Epidermal melanocyte (primary cell): ENCODE data around the gene LATS1.
"Not testable (repeated sequence)": the region's sequence is repeated elsewhere in the genome, so short reads cannot be mapped to it uniquely, and the experiment has no call there.

ENCODE experiments used
- DNase-seq: peaks from one replicate; pipeline ENCODE4 v3.0.0; 2011; ENCODE audit warnings: low spot score; ENCODE audit not compliant: insufficient read length

Gene LATS1

GRCh38 chr6:149728499-149729234 lies 10.8 kb upstream of the LATS1 start:
- no peak for DNase-seq

GRCh38 chr6:149727793-149728498 lies 10.0 kb upstream of the LATS1 start:
- DNase-seq, result no peak

GRCh38 chr6:149725785-149726184 lies 7.9 kb upstream of the LATS1 start:
- DNase-seq, result no peak

GRCh38 chr6:149723771-149724417 lies 6.0 kb upstream of the LATS1 start:
- no peak for DNase-seq

GRCh38 chr6:149723262-149723661 lies 5.4 kb upstream of the LATS1 start:
- DNase-seq, result no peak

- DNase-seq, result no peak
Observed at GRCh38 chr6:149719531-149719930, 1.6 kb upstream of the LATS1 start.

- no peak for DNase-seq
Observed at GRCh38 chr6:149717255-149717587, 680 bp downstream of the LATS1 start.

- DNase-seq, result no peak
Observed at GRCh38 chr6:149716181-149716963, 1.5 kb downstream of the LATS1 start.

GRCh38 chr6:149714442-149714841 lies 3.5 kb downstream of the LATS1 start:
- no peak for DNase-seq

GRCh38 chr6:149711711-149712110 lies 6.2 kb downstream of the LATS1 start:
- DNase-seq, result no peak

GRCh38 chr6:149701714-149702113 lies 16.2 kb downstream of the LATS1 start:
- no peak for DNase-seq

- DNase-seq, result no peak
Observed at GRCh38 chr6:149699150-149699549, 18.8 kb downstream of the LATS1 start.

- no peak for DNase-seq
Observed at GRCh38 chr6:149698175-149698574, 19.7 kb downstream of the LATS1 start.

GRCh38 chr6:149696901-149697300 lies 21.0 kb downstream of the LATS1 start:
- DNase-seq, result no peak

- no peak for DNase-seq
Observed at GRCh38 chr6:149694921-149695320, 23.0 kb downstream of the LATS1 start.

GRCh38 chr6:149691201-149691600 lies 26.7 kb downstream of the LATS1 start:
- DNase-seq, result no peak

GRCh38 chr6:149686230-149686629 lies 31.7 kb downstream of the LATS1 start:
- no peak for DNase-seq

GRCh38 chr6:149683256-149683859 lies 34.5 kb downstream of the LATS1 start:
- no peak for DNase-seq

- DNase-seq, result not testable (repeated sequence)
Observed at GRCh38 chr6:149681845-149682244, 36.1 kb downstream of the LATS1 start.

- DNase-seq, result no peak
Observed at GRCh38 chr6:149681209-149681608, 36.7 kb downstream of the LATS1 start.

- DNase-seq, result no peak
Observed at GRCh38 chr6:149680503-149680902, 37.4 kb downstream of the LATS1 start.
